ENCODE data around the gene LETM1.

LETM1 gene

DNA sequence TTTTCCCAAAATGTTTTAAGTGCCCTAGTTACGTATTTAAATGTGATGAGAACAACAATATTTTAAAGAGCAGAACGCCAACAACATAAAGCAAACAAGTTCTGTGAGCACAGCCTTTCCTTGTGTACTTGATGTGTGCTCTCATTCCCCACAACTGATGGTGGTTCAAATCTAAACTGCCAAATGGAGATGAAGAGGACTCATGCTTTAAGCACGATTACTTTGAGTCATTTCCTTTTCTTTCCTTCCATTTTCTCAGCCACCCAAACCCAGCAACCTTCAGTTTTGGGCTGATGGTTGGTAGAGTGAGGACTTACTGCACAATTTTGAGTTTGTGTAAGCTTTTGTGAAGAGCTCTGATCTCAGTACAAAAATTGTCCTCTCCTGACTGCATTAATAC lies 16.9 kb upstream of the LETM1 start:
- ATAC-seq, result peak; percentile 7; the same call in 2 of the 3 replicates
- no peak for TF ChIP-seq OSR1 (CRISPR knock-in tag; IDR thresholded peaks at IDR 0.05)
- no peak for TF ChIP-seq GLIS3 (CRISPR knock-in tag; IDR thresholded peaks at IDR 0.05)
- TF ChIP-seq ZNF8 (CRISPR knock-in tag; IDR thresholded peaks at IDR 0.05), result no peak
- no peak for TF ChIP-seq SNAI2 (CRISPR knock-in tag; IDR thresholded peaks at IDR 0.05)
- TF ChIP-seq TOX (CRISPR knock-in tag; IDR thresholded peaks at IDR 0.05; ENCODE audit: borderline replicate concordance), result no peak
- TF ChIP-seq ZNF70 (CRISPR knock-in tag; IDR thresholded peaks at IDR 0.05), result no peak
- TF ChIP-seq, protein P1, sequence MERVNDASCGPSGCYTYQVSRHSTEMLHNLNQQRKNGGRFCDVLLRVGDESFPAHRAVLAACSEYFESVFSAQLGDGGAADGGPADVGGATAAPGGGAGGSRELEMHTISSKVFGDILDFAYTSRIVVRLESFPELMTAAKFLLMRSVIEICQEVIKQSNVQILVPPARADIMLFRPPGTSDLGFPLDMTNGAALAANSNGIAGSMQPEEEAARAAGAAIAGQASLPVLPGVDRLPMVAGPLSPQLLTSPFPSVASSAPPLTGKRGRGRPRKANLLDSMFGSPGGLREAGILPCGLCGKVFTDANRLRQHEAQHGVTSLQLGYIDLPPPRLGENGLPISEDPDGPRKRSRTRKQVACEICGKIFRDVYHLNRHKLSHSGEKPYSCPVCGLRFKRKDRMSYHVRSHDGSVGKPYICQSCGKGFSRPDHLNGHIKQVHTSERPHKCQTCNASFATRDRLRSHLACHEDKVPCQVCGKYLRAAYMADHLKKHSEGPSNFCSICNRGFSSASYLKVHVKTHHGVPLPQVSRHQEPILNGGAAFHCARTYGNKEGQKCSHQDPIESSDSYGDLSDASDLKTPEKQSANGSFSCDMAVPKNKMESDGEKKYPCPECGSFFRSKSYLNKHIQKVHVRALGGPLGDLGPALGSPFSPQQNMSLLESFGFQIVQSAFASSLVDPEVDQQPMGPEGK (CRISPR knock-in tag; IDR thresholded peaks at IDR 0.05; ENCODE audit: borderline replicate concordance), result no peak
- no peak for TF ChIP-seq RARB (CRISPR knock-in tag; IDR thresholded peaks at IDR 0.05)
- TF ChIP-seq, protein P2, sequence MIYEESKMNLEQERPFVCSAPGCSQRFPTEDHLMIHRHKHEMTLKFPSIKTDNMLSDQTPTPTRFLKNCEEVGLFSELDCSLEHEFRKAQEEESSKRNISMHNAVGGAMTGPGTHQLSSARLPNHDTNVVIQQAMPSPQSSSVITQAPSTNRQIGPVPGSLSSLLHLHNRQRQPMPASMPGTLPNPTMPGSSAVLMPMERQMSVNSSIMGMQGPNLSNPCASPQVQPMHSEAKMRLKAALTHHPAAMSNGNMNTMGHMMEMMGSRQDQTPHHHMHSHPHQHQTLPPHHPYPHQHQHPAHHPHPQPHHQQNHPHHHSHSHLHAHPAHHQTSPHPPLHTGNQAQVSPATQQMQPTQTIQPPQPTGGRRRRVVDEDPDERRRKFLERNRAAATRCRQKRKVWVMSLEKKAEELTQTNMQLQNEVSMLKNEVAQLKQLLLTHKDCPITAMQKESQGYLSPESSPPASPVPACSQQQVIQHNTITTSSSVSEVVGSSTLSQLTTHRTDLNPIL (CRISPR knock-in tag; IDR thresholded peaks at IDR 0.05; ENCODE audit: low read depth), result no peak
- TF ChIP-seq ESRRG (CRISPR knock-in tag; IDR thresholded peaks at IDR 0.05), result no peak
- TF ChIP-seq BACH2 (CRISPR knock-in tag; IDR thresholded peaks at IDR 0.05; ENCODE audit: borderline replicate concordance), result no peak
- TF ChIP-seq, protein P3, sequence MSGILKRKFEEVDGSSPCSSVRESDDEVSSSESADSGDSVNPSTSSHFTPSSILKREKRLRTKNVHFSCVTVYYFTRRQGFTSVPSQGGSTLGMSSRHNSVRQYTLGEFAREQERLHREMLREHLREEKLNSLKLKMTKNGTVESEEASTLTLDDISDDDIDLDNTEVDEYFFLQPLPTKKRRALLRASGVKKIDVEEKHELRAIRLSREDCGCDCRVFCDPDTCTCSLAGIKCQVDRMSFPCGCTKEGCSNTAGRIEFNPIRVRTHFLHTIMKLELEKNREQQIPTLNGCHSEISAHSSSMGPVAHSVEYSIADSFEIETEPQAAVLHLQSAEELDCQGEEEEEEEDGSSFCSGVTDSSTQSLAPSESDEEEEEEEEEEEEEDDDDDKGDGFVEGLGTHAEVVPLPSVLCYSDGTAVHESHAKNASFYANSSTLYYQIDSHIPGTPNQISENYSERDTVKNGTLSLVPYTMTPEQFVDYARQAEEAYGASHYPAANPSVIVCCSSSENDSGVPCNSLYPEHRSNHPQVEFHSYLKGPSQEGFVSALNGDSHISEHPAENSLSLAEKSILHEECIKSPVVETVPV (CRISPR knock-in tag; IDR thresholded peaks at IDR 0.05), result no peak
- TF ChIP-seq ZC3H10 (CRISPR knock-in tag; IDR thresholded peaks at IDR 0.05), result no peak
- TF ChIP-seq PPARA (CRISPR knock-in tag; IDR thresholded peaks at IDR 0.05; ENCODE audit: borderline replicate concordance), result no peak
- TF ChIP-seq ARNTL (CRISPR knock-in tag; IDR thresholded peaks at IDR 0.05; ENCODE audit: borderline replicate concordance, low read depth), result no peak
- no peak for TF ChIP-seq CSDC2 (CRISPR knock-in tag; IDR thresholded peaks at IDR 0.05)
- TF ChIP-seq, protein P4, sequence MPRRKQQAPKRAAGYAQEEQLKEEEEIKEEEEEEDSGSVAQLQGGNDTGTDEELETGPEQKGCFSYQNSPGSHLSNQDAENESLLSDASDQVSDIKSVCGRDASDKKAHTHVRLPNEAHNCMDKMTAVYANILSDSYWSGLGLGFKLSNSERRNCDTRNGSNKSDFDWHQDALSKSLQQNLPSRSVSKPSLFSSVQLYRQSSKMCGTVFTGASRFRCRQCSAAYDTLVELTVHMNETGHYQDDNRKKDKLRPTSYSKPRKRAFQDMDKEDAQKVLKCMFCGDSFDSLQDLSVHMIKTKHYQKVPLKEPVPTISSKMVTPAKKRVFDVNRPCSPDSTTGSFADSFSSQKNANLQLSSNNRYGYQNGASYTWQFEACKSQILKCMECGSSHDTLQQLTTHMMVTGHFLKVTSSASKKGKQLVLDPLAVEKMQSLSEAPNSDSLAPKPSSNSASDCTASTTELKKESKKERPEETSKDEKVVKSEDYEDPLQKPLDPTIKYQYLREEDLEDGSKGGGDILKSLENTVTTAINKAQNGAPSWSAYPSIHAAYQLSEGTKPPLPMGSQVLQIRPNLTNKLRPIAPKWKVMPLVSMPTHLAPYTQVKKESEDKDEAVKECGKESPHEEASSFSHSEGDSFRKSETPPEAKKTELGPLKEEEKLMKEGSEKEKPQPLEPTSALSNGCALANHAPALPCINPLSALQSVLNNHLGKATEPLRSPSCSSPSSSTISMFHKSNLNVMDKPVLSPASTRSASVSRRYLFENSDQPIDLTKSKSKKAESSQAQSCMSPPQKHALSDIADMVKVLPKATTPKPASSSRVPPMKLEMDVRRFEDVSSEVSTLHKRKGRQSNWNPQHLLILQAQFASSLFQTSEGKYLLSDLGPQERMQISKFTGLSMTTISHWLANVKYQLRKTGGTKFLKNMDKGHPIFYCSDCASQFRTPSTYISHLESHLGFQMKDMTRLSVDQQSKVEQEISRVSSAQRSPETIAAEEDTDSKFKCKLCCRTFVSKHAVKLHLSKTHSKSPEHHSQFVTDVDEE (CRISPR knock-in tag; IDR thresholded peaks at IDR 0.05), result no peak
- no peak for TF ChIP-seq ZFP3 (CRISPR knock-in tag; IDR thresholded peaks at IDR 0.05)
- TF ChIP-seq ISL1 (CRISPR knock-in tag; IDR thresholded peaks at IDR 0.05), result no peak

GRCh38 chr4:1871471-1872021 lies 15.6 kb upstream of the LETM1 start:
- no peak for ATAC-seq
- TF ChIP-seq GLIS3 (CRISPR knock-in tag; IDR thresholded peaks at IDR 0.05) (no peak), ZFP30 (CRISPR knock-in tag; IDR thresholded peaks at IDR 0.05) (no peak), TCF4 (CRISPR knock-in tag; IDR thresholded peaks at IDR 0.05; ENCODE audit: borderline replicate concordance) (no peak)

DNA sequence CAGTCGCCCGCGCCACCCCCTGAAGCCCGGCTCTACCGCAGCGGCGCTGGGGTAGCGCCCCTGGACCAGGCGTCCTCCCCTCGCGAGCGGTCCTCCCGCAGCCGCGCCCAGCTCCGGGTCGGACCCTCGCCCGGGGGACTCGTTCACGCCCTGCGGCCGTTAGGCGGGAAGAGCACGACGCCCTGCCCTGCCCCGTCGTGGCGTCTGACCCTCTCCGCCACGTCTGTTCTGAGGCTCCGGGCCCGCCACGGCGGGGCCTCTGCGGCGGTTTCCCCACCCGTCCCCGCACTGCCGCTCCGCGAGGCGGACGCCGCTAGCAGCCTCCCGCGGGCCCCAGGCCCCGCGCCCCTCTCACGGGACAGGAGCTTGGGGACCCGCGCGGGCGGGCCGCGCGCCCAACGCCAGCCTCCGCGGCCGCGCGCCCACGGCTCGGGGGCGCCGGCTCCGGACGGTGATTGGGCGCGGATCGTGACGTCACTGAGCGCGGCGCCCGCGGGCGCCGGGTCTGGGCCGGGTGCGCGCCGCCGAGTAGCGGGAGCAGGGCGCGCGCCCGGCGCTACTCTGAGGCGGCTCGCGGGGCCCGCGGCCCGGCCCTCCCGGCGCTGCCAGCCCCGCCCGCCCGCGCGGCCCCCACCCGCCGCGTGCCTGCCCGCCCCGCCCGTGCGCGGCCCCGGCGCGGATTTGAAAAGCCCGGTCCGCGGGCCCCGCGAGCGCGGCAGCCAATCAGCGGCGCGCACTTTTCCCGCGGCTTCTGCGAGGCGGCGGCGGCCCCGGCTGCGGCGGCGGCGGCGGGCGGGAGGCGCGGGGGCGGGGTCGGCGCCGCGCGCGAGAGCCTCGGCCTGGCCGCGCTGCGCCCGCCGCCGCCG lies 14.9 kb upstream of the LETM1 start, which contains the start of gene NSD2:
NSD2 (plus strand) TSS at position 816 of the 866 bp plus-strand sequence. CDS start 29,262 bp downstream, outside the sequence.
- TF ChIP-seq, protein P1 (CRISPR knock-in tag; IDR thresholded peaks at IDR 0.05; ENCODE audit: borderline replicate concordance), result no peak
- TF ChIP-seq ARNTL (CRISPR knock-in tag; IDR thresholded peaks at IDR 0.05; ENCODE audit: borderline replicate concordance, low read depth) (no peak; the same call in 1 of the 2 replicates), BACH2 (CRISPR knock-in tag; IDR thresholded peaks at IDR 0.05; ENCODE audit: borderline replicate concordance) (0 out of 2 replicates have a peak, but pooled peaks have one; percentile 34), SNAI2 (CRISPR knock-in tag; IDR thresholded peaks at IDR 0.05) (peak; percentile 86), TCF4 (CRISPR knock-in tag; IDR thresholded peaks at IDR 0.05; ENCODE audit: borderline replicate concordance) (no peak), ZFP3 (CRISPR knock-in tag; IDR thresholded peaks at IDR 0.05) (0 out of 2 replicates have a peak, but pooled peaks have one; percentile 69)
- TF ChIP-seq, protein P3 (CRISPR knock-in tag; IDR thresholded peaks at IDR 0.05), result no peak
- ATAC-seq, result peak; percentile 74

All from SK-N-SH treated with all-trans-retinoic acid at 6 μM for 48 hours (cell line).